ENCODE data around the gene CEBPZOS. TPM values are rescaled to one million over a fixed set of nuclear protein-coding genes. Genes with fewer than 3 reads are reported as not detected.
"Not testable (repeated sequence)": the region's sequence is repeated elsewhere in the genome, so short reads cannot be mapped to it uniquely, and the experiment has no call there.

CEBPZOS gene
- total and polyA plus RNA-seq, 9 of the 15 experiments (the other 6 are each of a cell fraction or from before 2014, with no cell fraction given), result 21.7 to 64.8 (median 46.7) TPM

GRCh38 chr2:37205071-37205661 lies 8.9 kb downstream of the CEBPZOS start:
- FAIRE-seq; ATAC-seq; H3K9me1 ChIP-seq (ENCODE audit: control insufficient read depth, insufficient read depth, low read length); BruUV-seq (replicated peaks); intact Hi-C loops (cut with micrococcal nuclease); H3K4me1 ChIP-seq (replicated peaks in 1 of 2; ENCODE audit: control insufficient read depth in 2 of 2, insufficient read depth in 2 of 2, low read length in 2 of 2); H4K20me1 ChIP-seq (replicated peaks; ENCODE audit: control insufficient read depth, insufficient read depth, low read length); CTCF ChIA-PET (ENCODE audit: low intra/inter-chr PET ratio); H2AFZ ChIP-seq (ENCODE audit: low read depth, low read length); H3K4me2 ChIP-seq (ENCODE audit: insufficient read depth, low read length); H3K4me3 ChIP-seq; H3K27me3 ChIP-seq (ENCODE audit: control insufficient read depth in 2 of 2, insufficient read depth in 2 of 2, low read length in 2 of 2); H3K9ac ChIP-seq (ENCODE audit: insufficient read depth in 1 of 2, low read depth in 2 of 2, low read length in 2 of 2); in situ Hi-C loops (cut with MboI); DNase-seq (ENCODE audit: extremely low read depth in 1 of 4, low spot score in 3 of 4); H3K27ac ChIP-seq (ENCODE audit: extremely low read depth, low read depth, low read length): not testable (repeated sequence)
- peaks cover 27% of the 10 kb centered on the region for H3K9me3 ChIP-seq (replicated peaks; ENCODE audit: control insufficient read depth, insufficient read depth, low read depth, low read length)
- H3K36me3 ChIP-seq (ENCODE audit: control insufficient read depth, insufficient read depth, low read length), result peaks cover 98% of the 10 kb centered on the region
- 90% methylated on average over 8 of the region's 8 CpGs for WGBS (ENCODE audit: insufficient coverage, low coverage, missing lambda C conversion rate)
- peaks cover 70% of the 10 kb centered on the region for H3K79me2 ChIP-seq (ENCODE audit: control insufficient read depth, insufficient read depth, low read length)
- TF ChIP-seq SUPT5H (IDR thresholded peaks at IDR 0.05), result 0 out of 2 replicates have a peak, but pooled peaks have one; percentile 5
- POLR2A ChIA-PET, result interaction anchor here (0.7 kb wide), 1 partner anchor 185 kb away, joined by 3 read pairs; no protein-coding TSS in a partner anchor

- Histone ChIP-seq H3K27me3 (ENCODE audit: control insufficient read depth in 2 of 2, insufficient read depth in 2 of 2, low read length in 2 of 2) (no peaks in the 10 kb centered on the region), H3K4me3 (no peak overlapping the region), H3K79me2 (ENCODE audit: control insufficient read depth, insufficient read depth, low read length) (peaks cover 66% of the 10 kb centered on the region), H3K9me3 (replicated peaks; ENCODE audit: control insufficient read depth, insufficient read depth, low read depth, low read length) (peaks cover 27% of the 10 kb centered on the region), H3K4me1 (replicated peaks in 1 of 2; ENCODE audit: control insufficient read depth in 2 of 2, insufficient read depth in 2 of 2, low read length in 2 of 2) (no peaks in the 10 kb centered on the region), H2AFZ (ENCODE audit: low read depth, low read length) (no peak overlapping the region), H3K4me2 (ENCODE audit: insufficient read depth, low read length) (no peak overlapping the region), H3K27ac (ENCODE audit: extremely low read depth, low read depth, low read length) (no peak overlapping the region), H3K9ac (ENCODE audit: insufficient read depth in 1 of 2, low read depth in 2 of 2, low read length in 2 of 2) (no peak overlapping the region), H3K9me1 (ENCODE audit: control insufficient read depth, insufficient read depth, low read length) (no peaks in the 10 kb centered on the region), H4K20me1 (replicated peaks; ENCODE audit: control insufficient read depth, insufficient read depth, low read length) (no peaks in the 10 kb centered on the region), H3K36me3 (ENCODE audit: control insufficient read depth, insufficient read depth, low read length) (peaks cover 98% of the 10 kb centered on the region)
- FAIRE-seq, result no peak
- 95% methylated on average over 5 of the region's 5 CpGs for WGBS (ENCODE audit: insufficient coverage, low coverage, missing lambda C conversion rate)
- in situ Hi-C loops (cut with MboI) (no loop called here), intact Hi-C loops (cut with micrococcal nuclease) (no loop called here)
- no TSS peak for BruUV-seq (replicated peaks)
- ChIA-PET POLR2A (no interaction called here), CTCF (ENCODE audit: low intra/inter-chr PET ratio) (no interaction called here)
- DNase-seq (ENCODE audit: extremely low read depth in 1 of 4, low spot score in 3 of 4), result no peak
- TF ChIP-seq SUPT5H (IDR thresholded peaks at IDR 0.05), result 0 out of 2 replicates have a peak, but pooled peaks have one; percentile 6
- TF ChIP-seq PATZ1 (CRISPR knock-in tag; IDR thresholded peaks at IDR 0.05; ENCODE audit: borderline replicate concordance), result no peak
- TF ChIP-seq PTBP1 (IDR thresholded peaks at IDR 0.05; ENCODE audit: low read depth, low read length), result no peak
- TF ChIP-seq HMGXB4 (CRISPR knock-in tag; IDR thresholded peaks at IDR 0.05), result no peak
- no peak for TF ChIP-seq KAT8 (IDR thresholded peaks at IDR 0.05; ENCODE audit: low read depth)
- TF ChIP-seq SETDB1 (IDR thresholded peaks at IDR 0.05; ENCODE audit: low read length), result no peak
- no peak for TF ChIP-seq C11orf30 (IDR thresholded peaks at IDR 0.05; ENCODE audit: low read depth)
- TF ChIP-seq ZNF655 (CRISPR knock-in tag; IDR thresholded peaks at IDR 0.05), result no peak
- no peak for ATAC-seq
Observed at GRCh38 chr2:37205689-37206341, 9.5 kb downstream of the CEBPZOS start.
